GM19452 (cell line): ENCODE results near the gene CXorf58.
"Not testable (repeated sequence)": the region's sequence is repeated elsewhere in the genome, so short reads cannot be mapped to it uniquely, and the experiment has no call there.

Experiments
- ATAC-seq: cut with Tn5 transposase; IDR thresholded peaks from one replicate; pipeline ENCODE4 v1.9.1; 2021; ENCODE audit not compliant: unreplicated experiment

The CXorf58 gene

GRCh38 chrX:23952984-23953907, 45.4 kb downstream of the CXorf58 start:
- ATAC-seq: peak; percentile 95

GRCh38 chrX:23953908-23954269, 46.1 kb downstream of the CXorf58 start:
- ATAC-seq: no peak

- no peak for ATAC-seq
Measured at GRCh38 chrX:23954396-23954795, 46.6 kb downstream of the CXorf58 start.

DNA sequence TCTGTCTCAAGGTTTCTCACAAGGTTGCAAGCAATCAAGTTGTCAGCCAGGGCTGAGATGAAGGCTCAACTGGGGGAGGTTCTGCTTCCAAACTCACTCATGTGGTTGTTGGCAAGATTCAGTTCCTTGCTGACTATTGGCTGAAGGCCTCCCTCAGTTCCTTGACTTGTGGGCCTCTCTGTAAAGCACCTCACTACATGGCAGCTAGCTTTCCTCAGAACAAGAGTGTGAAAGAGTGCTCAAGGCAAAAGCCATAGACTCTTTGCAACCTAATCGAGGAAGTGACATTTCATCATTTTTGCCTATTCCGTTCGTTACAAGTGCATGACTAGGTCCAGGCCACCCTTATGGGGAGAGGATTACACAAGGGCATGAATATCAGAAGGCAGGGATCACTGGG, 52.0 kb downstream of the CXorf58 start:
- ATAC-seq: no peak

DNA sequence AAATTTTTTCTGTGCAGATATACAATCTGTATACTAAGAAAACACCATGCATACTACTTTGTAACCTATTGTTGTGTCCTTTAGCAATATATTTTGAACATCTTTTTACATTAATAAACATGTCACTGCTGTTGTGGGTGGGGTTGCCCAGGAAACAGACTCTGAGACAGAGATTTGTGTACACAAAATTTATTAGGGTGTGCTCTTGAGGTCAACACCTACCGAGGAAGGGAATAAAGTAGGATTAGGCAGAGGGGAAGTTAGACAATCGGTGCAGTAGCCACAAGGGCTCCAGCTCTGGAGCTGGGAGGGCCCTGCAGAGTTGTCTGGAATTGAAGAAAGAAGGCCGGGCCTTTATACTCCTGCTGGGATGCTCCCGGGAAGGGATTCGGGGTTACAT, 56.4 kb downstream of the CXorf58 start:
- ATAC-seq: no peak

DNA sequence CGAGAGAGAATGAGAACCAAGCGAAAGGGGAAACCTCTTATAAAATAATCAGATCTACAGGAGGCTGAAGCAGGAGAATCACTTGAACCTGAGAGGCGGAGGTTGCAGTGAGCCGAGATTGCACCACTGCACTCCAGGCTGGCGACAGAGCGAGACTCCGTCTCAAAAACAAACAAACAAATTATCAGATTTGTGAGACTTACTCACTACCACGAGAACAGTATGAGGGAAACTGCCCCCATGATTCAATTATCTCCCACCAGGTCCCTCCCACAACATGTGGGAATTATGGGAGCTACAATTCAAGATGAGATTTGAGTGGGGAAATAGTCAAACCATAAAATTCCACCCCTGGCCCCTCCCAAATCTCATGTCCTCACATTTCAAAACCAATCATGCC, 57.8 kb downstream of the CXorf58 start:
- not testable (repeated sequence) for ATAC-seq

- ATAC-seq: no peak
Measured at GRCh38 chrX:23978491-23978890, 70.7 kb downstream of the CXorf58 start.

- no peak for ATAC-seq
Measured at GRCh38 chrX:23980011-23980441, 72.2 kb downstream of the CXorf58 start.

DNA sequence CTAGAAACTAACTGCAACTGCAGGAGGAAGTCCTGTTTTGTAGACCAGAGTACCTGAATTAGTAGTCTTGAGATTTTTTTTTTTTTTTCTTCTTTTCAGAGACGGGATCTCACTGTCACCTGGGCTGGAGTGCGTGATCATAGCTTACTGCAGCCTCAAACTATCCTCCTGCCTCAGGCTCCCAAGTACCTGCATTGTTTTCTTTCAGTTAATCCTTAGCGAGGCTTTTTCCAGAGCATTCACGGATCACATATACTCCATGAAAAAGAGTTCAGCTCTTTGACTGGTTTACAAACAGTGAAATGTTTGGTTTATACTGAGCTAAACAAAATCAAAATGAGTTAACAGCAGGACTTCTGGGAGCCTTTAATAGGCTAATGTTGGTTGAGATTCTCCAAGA, 73.4 kb downstream of the CXorf58 start:
- no peak for ATAC-seq

- no peak for ATAC-seq
Measured at GRCh38 chrX:23981711-23982110, 73.9 kb downstream of the CXorf58 start.

GRCh38 chrX:23982891-23983290, 75.1 kb downstream of the CXorf58 start:
- ATAC-seq: no peak
